ENCODE results near the gene NECTIN4.

The NECTIN4 gene

DNA sequence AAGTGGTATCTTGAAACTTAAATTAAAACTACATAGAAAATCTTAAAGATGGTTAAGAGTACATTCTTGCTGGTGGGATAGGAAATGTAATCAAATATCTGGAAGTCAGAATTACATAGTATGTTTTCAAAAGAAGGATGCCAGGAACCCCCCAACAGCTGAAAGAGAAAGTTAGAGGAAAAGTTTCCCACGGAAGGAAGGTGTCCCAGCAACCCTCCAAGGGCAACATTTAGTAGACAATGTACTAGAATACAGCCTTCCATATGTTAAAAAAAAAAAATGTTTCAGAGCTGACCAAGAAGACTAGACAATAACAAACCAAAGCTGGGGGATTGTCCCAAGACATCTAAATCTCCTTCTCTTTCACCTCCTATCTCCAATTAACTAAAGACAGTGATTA lies 40.9 kb upstream of the NECTIN4 start:
- no peak overlapping the region for H3K4me3 ChIP-seq (replicated peaks; ENCODE audit: low read depth, low read length)
- DNase-seq (ENCODE audit: extremely low read depth, low read depth), result no peak

DNA sequence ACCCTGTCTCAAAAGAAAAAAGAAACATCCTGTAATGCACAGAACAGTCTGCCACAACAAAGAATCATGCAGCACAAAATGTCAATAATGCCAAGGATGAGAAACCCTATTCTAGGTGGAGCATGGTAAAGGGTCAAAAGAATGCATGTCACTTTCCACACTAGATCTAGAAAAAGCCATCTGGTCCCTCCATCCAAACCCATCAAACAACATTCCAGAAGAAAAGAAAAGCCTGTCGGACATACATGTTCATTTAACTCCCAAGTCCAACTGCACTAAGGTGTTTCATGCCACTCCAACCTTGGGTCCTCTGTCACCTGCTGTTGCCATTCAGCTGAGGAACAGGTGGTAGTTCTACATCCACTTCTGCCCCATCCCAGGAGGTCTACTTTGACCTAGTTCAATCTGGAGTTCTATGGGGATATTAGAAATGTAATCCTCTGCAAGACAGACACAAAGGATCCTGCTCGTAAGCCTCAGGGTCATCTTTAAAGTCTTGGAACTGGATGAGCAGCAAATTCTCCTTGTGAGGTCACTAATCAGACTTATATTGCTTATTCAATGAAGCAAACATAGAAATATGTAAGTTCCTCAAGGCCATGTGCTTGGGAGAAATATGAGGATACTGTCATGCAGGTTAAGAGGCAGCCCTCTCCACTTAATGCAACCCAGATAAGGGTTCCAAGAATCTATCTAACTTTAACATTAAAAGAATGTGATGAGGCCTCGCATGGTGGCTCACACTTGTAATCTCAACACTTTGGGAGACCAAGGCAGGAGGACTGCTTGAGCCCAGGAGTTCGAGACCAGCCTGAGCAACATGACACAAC lies 39.4 kb upstream of the NECTIN4 start:
- no peak overlapping the region for H3K4me3 ChIP-seq (replicated peaks; ENCODE audit: low read depth, low read length)
- no peak for DNase-seq (ENCODE audit: extremely low read depth, low read depth)
- TF ChIP-seq CTCF (IDR thresholded peaks at IDR 0.05; ENCODE audit: low read depth, low read length, missing control alignments), result no peak

More for the DNA sequence above, 40.9 kb upstream of the NECTIN4 start:
- no peak for TF ChIP-seq CTCF (IDR thresholded peaks at IDR 0.05; ENCODE audit: low read depth, low read length, missing control alignments)

- no peak overlapping the region for H3K4me3 ChIP-seq (replicated peaks; ENCODE audit: low read depth, low read length)
- DNase-seq (ENCODE audit: extremely low read depth, low read depth), result no peak
- no peak for TF ChIP-seq CTCF (IDR thresholded peaks at IDR 0.05; ENCODE audit: low read depth, low read length, missing control alignments)
These were observed 38.3 kb upstream of the NECTIN4 start for GRCh38 chr1:161127649-161128048.

DNA sequence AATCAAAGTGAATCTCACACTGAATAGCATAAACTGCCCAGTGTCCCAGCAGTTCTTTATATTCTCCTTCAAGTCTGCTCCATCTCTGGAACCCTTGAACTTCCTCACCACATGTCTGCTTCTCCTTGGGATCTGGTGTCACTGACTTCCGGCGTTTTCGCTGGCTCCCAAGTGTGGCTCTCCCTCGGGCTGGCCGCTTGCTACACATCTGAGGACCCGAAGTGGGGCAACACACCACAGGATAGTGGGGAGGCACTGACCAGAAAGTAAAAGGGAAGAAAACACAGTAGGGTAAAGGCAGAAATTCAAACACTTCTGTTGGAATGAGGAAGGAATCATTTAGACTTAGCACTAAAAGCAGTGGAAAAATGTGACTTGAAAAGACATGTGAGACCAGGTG lies 33.6 kb upstream of the NECTIN4 start:
- no peak for DNase-seq (ENCODE audit: extremely low read depth, low read depth)
- TF ChIP-seq CTCF (IDR thresholded peaks at IDR 0.05; ENCODE audit: low read depth, low read length, missing control alignments), result no peak
- no peak overlapping the region for H3K4me3 ChIP-seq (replicated peaks; ENCODE audit: low read depth, low read length)

DNA sequence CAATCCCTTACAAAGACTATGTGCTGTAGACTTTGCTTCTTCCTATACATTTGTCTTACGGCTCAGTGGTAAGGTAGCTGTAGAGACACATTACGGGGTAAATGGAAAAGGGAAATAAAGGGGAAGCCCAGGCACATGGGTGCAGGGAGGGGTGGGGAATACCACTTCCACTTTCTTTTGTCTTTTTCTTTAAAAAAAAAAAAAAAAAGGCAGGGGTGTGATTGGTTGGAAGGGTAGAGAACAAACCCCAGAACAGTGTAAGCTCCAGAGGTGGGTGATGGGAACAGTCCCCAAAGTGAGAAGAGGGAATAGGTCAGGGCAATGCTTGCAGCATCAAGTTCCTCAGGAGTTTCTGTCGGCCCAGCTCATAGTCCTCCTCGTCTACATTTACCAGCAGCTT lies 32.5 kb upstream of the NECTIN4 start:
- no peak for DNase-seq (ENCODE audit: extremely low read depth, low read depth)
- no peak overlapping the region for H3K4me3 ChIP-seq (replicated peaks; ENCODE audit: low read depth, low read length)
- TF ChIP-seq CTCF (IDR thresholded peaks at IDR 0.05; ENCODE audit: low read depth, low read length, missing control alignments), result no peak

DNA sequence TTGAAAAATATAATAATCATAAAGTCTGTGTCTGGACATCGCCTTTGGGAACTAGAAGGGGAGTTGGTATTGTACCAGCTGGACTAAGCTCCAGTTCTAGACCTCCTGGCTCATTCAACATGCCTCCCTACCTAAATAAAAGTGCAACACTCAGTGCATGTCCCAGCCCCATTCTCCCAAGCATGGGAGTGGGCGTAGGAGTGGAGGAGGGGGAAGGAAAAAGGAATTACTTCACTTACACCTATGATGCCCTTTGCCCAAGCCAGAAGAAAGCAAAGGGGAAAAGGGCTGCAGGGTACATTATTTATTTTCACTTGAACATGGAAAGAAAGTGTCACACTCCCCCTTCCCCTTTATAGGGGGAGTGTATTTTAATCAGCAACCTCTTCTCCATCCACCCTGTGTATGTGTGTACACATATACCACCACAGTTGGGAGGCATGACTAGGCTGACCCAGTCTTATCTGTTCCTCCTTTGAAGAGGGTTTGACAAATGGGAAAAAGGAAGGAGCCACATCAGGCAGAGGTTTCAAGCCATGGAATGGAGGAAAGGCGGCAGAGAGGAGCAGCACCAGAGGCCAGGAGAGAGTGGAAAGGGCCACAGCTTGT lies 31.8 kb upstream of the NECTIN4 start:
- no peak for DNase-seq (ENCODE audit: extremely low read depth, low read depth)
- no peak overlapping the region for H3K4me3 ChIP-seq (replicated peaks; ENCODE audit: low read depth, low read length)
- TF ChIP-seq CTCF (IDR thresholded peaks at IDR 0.05; ENCODE audit: low read depth, low read length, missing control alignments), result no peak

All from HFF-Myc (cell line).